Fibroblast of villous mesenchyme (primary cell): ENCODE measurements around the gene TTYH3. TPM values are rescaled to one million over a fixed set of nuclear protein-coding genes. Genes with fewer than 3 reads are reported as not detected.
A peak's percentile ranks its signal among the peaks of the same experiment; 100 is the strongest.

ENCODE experiments used
- DNase-seq: peaks from one replicate; pipeline ENCODE4 v3.0.0-alpha.2; 2010; ENCODE audit warnings: low read depth
- H3K4me3 ChIP-seq: 2 replicates; pipeline ENCODE4 v1.5.1; 2011; ENCODE audit warnings: low read depth, mild to moderate bottlenecking, low read length
- CTCF ChIP-seq: IDR thresholded peaks from 2 replicates; pipeline ENCODE4 v1.5.1; 2012; ENCODE audit warnings: low read depth, mild to moderate bottlenecking, low read length; ENCODE audit not compliant: insufficient read depth
- total RNA-seq: library from RNA; depleted of rRNA; stranded (reverse); fragments of >200 nt; gene quantifications from 2 replicates; pipeline ENCODE4 v1.2.3, GENCODE V29; 2012

The TTYH3 gene
- total RNA-seq, 1 donor: 61.3 TPM

GRCh38 chr7:2662273-2663120 lies 30.7 kb downstream of the TTYH3 start:
- no peak for TF ChIP-seq CTCF
- DNase-seq: no peak
- no peak overlapping the region for H3K4me3 ChIP-seq

GRCh38 chr7:2663121-2663886 lies 31.5 kb downstream of the TTYH3 start:
- no peak for TF ChIP-seq CTCF
- no peak overlapping the region for H3K4me3 ChIP-seq
- DNase-seq: no peak

- H3K4me3 ChIP-seq: no peak overlapping the region
- no peak for DNase-seq
- TF ChIP-seq CTCF: no peak
These were observed 32.2 kb downstream of the TTYH3 start for GRCh38 chr7:2663960-2664359.

GRCh38 chr7:2665359-2665791 lies 33.6 kb downstream of the TTYH3 start:
- no peak for DNase-seq
- H3K4me3 ChIP-seq: peak overlapping the region; percentile 21
- no peak for TF ChIP-seq CTCF

GRCh38 chr7:2666155-2666554 lies 34.4 kb downstream of the TTYH3 start:
- no peak for DNase-seq
- no peak overlapping the region for H3K4me3 ChIP-seq
- TF ChIP-seq CTCF: no peak

- no peak for DNase-seq
- no peak overlapping the region for H3K4me3 ChIP-seq
- no peak for TF ChIP-seq CTCF
These were observed 34.9 kb downstream of the TTYH3 start for GRCh38 chr7:2666588-2667250.
